ENCODE results near the gene LTK.
"Not testable (repeated sequence)": the region's sequence is repeated elsewhere in the genome, so short reads cannot be mapped to it uniquely, and the experiment has no call there.

The LTK gene

GRCh38 chr15:41474941-41475340, 38.7 kb downstream of the LTK start:
- no peak for DNase-seq (ENCODE audit: low spot score)

DNA sequence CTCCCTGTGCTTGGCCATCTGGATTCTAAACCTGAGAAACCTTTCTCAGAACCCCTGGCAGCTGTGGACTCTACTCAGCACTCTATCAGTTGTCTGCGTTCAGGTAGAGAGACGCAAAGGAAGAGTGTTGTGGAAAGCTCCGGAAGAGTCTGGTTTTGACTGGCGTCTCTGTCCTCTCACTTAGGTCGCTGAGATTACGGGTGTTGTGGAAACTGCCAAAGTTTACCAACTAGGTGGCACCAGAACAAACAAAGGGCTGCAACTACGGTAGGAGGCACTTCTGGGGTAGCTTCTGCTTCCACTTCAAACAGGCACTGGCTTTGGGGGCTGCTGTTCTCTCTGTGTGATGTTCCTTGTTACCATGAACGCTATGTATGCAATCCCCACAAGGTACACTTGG, 39.2 kb downstream of the LTK start:
- DNase-seq (ENCODE audit: low spot score): no peak

DNA sequence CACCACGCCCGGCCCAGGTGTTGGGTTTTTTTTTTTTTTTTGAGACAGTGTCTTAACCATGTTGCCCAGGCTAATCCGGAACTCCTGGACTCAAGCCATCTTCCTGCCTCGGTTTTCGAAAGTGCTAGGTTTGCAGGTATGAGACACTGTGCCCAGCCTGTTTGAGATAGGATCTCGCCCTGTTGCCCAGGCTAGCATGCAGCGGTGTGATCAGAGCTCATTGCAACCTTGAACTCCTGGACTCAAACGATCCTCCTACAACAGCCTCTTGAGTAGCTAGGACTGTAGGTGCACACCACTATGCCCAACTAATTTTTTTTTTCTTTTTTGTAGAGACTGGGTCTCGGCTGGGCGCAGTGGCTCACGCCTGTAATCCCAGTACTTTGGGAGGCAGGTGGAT, 40.2 kb downstream of the LTK start:
- no peak for DNase-seq (ENCODE audit: low spot score)

- not testable (repeated sequence) for DNase-seq (ENCODE audit: low spot score)
Observed at GRCh38 chr15:41469644-41470043, 44.0 kb downstream of the LTK start.

- no peak for DNase-seq (ENCODE audit: low spot score)
Observed at GRCh38 chr15:41466711-41467110, 46.9 kb downstream of the LTK start.

- DNase-seq (ENCODE audit: low spot score): peak; percentile 9
Observed at GRCh38 chr15:41465822-41466421, 47.7 kb downstream of the LTK start.

- DNase-seq (ENCODE audit: low spot score): no peak
Observed at GRCh38 chr15:41464889-41465580, 48.6 kb downstream of the LTK start.

- DNase-seq (ENCODE audit: low spot score): no peak
Observed at GRCh38 chr15:41462084-41462795, 51.4 kb downstream of the LTK start.

Measured in putamen (tissue), 1 donor.